Stimulated activated CD8-positive, alpha-beta memory T cell treated with anti-CD3 and anti-CD28 coated beads, Interleukin-4, amount 100 ng/mL, for 1 hour (primary cell): Measurements from ENCODE around the gene WT1.
"Not testable (repeated sequence)": the region's sequence is repeated elsewhere in the genome, so short reads cannot be mapped to it uniquely, and the experiment has no call there.

Experiments
- DNase-seq, 2 donors: peaks; one replicate each; pipeline ENCODE4 v3.0.0-alpha.2; 2020; ENCODE audit warnings: low read depth in 2 of 2, low spot score in 1 of 2

WT1 gene

DNA sequence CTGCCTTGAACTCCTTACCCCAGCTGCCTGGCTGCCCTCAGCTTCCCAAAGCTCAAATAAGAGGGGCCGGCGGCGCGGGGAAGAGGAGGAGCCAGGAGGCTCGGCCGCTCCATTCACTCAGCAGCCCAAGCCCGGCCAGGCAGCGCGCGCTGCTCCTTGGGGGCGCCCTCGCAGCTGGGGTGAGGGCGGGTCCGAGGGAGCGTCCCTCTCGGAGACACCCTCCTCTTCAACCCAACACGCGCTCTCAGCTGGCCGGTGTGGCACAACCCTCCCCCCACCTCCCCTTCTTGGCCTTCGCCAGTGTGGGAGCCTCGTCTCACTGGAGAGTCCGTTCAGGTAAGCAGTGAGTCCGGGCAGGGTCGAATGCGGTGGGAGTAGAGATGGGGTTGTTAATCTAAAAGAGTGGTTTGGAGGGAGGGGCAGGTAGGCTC lies at the start of gene WT1:
Gene WT1, minus strand, starts transcription at position 29 of the 431 bp plus-strand sequence.
- no peak for DNase-seq

DNA sequence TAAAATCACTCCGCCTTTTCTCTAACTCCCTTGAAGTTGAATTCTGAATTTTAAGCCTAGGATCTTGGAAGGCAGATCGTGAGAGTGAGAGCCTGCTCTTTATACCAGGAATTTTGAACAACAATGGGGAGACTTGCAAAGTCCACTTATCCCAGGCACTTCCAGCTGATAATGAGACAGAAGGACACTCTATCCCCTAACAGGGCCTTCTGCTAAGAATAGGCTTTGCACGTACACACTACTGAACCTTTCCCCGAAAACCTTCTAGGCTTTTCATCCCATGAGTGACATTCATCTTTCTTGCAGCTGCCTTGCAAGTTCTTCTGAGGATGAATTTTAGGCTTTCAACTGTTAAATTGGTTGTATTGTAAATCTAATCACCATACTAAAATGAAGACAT lies 44.0 kb upstream of the WT1 start:
- no peak for DNase-seq

DNA sequence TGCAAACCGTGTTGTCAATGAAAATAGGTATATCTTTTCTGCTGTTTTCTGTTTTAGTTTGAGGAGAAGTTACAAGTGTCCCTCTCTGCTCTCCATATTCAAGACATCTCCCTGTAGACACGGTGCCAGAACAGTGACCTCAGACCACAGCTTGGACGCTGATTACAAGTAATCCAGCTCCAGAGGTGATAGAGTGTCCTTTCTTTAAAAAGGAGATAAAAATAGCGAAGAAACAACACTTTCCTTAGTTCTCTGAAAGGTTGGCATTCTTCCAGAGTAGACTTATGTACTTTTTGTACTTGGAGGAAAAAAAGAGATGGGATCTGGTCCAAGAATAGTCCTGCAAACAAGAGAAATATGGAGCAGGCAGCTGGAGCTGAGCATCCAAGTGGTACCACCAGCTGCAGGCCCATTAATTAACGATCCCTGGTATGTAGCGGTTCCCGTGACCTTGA lies 43.0 kb upstream of the WT1 start:
- no peak for DNase-seq

DNA sequence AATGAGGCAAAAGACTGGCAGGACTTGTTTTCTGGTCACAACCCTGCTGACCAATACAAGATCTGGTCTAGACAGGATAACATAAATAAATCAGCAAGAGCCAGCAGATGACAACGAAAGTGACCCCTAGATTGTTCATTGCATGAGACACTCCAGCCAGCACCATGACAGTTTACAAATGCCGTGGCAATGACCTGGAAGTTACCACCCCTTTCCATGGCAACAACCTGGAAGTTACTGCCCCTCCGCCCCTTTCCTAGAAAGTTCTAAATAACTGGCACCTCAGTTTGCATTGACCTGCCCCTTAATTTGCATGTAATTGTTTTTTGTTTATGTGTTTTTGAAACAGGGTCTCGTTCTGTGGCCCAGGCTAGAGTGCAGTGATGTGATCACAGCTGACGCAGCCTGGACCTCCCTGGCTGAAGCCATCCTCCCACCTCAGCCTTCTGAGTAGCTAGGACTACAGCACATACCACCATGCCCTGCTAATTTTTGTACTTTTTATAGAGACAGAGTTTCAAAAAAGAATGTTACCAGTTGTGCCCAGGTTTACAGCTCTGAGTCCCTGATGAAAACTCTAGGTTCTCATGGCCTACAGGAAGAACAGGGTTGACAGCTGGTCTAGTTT lies 38.1 kb upstream of the WT1 start:
- DNase-seq: no peak

DNA sequence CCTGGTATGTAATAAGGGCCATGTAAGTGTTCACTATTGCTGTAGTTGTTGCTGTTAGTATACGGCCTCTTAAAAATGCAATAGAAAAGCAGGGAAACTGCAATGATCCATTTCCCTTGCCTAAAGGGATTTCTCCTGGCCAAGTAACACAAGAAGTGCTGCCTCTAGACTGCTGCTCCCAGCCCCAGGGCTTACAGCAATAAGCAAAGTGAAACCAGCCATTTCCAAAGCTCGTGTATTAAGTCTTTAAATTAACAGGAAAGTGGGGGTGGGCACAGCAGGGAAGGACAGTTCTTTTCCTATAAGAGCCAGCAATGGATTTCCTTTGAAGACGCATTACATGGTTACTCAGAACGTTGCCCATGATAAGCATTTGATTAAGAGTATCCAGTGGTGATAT lies 36.9 kb upstream of the WT1 start:
- no peak for DNase-seq

DNA sequence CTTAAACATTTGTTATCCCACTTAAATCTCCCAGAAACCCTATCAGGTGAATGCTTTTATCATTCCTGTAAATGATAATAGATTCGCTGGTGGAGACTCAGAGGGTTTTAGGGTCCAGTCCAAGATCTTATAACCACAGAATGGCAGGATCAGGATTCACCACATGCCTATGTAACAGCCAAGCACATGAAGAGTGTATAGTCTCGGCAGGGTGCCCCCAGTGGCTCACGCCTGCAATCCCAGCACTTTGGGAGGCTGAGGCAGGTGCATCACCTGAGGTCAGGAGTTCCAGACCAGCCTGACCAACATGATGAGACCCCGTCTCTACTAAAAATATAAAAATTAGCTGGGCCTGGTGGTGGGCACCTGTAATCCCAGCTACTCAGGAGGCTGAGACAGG lies 36.2 kb upstream of the WT1 start:
- not testable (repeated sequence) for DNase-seq

DNA sequence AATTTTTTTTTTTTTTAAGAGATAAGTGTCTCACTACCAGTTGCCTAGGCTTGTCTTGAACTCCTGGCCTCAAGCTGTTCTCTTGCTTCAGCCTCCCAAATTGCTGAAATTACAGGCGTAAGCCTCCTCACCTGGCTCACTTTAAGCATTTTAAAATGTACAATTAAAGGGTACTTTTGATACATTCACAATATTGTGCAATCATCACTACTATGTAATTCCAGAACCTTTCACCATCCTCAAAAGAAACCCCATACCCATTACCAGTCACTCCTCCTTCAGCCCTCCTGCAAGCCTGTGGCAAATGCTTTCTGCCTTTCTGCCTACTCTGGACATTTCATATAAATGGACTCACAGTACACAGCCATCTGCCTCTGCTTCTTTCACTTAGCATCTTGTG lies 34.5 kb upstream of the WT1 start:
- no peak for DNase-seq

DNA sequence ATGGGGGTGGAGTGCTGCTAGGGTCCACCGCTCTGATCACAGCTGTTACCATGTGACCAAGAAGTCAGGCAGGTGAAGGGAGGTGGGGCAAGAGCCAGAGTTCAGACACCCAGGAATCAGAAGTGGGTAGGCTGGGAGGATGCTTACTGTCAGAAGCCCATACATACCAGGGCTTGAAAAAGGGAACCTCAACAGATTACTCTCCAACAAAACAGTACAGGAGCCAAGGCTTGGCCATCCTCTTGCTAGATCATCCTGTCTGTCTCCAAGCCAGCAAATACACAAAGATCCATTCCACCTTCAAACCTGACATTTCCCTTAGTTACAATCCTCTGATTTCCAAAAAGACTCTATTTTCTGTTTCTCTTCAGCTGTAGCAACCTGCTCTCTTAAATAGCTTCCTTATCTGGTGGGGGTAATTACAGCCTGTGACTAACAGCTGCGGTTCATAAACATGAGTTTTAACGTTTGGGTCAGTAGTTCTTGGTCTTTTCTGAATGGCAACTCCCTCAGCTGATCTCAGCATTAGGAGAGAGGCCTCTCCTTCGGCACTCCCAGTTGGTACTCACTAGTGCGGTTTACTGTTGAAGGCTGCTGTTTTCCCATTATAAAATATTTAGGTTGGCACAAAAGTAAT lies 31.1 kb upstream of the WT1 start:
- no peak for DNase-seq

DNA sequence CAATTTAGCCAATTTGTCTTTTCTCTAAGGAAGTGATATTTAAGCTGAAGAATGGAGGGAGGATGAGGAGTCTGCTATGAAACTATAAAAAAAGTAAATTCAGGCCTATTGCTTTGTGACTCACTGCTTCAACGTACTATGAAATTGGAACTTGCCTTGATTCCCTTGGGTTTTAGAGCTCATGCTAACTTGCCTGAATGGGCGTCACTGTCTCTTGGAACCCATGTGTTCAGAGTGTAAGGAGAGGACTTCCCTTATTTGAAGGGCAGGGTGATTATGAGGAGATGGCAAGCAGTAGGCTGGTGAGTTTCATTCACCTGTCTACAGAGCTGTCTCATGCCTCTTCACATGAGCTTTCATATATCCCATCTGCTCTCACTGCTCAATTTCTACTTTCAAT lies 28.7 kb upstream of the WT1 start:
- no peak for DNase-seq

DNA sequence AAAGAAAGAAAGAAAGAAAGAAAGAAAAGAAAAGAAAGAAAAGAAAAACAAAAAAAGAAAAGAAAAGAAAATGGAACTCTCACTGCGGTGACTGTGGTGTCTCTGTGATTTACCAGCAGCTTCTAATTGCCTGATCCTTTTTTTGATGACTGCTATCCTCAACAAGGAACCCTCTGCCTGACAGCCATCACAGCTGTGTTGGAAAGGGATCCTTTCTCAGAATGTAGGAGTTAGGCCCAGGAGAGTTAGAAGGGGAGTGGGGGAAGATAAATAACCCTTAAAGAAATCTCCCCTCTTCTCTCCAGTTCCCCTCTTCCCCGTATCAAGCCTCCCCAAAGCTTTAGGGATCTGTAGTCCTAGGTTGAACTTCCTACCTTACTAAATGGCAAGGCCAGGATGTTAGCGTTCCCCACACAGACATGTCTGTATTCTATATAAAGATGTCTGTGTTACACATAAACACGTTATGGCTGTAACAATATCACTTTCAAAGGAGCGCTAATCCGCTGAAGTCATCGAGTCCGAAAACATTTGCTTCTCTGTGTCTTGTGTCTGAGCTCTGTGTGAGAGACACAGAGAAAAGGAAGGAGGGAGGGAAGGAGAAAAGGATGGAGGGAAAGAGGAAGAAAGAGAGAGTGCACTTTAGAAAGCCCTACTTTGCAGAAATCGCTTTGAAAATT lies 26.8 kb upstream of the WT1 start:
- no peak for DNase-seq

DNA sequence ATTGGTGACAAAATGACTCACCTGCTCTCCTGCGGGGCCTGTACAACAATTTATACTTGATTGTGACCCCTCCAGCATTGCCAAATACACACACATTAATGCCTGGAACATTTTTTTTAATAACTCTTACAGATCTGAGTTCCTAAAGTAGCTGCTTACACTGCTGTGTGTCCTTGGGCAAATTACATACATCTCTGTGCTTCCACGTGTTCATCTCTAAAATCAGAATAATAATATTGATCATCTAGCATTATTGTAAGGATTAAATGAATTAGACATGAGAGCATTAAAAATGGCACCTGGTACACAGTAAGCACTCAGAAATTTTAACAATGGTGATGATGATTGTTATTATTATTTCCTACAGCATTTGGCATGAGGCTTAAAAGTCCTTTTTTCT lies 21.5 kb upstream of the WT1 start:
- no peak for DNase-seq

DNA sequence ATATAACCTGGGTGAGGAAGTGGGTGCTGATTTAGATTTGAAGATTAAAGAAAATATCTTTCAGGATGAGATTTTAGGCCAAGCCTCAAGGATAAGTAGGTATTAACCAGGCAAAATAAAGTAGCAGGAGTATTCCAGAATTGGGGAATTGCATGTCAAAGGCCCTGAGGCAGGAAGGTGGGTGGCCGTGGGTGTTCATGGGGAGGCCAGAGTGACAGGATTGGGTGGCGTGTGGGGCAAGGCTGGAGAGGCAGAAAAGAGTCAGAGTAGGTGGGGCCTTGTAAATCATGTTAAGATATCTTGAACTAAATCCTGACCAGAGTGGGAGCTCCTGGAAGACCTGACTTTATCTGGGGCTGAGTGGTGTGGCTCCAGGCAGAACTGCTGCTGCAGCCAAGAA lies 19.7 kb upstream of the WT1 start:
- no peak for DNase-seq

DNA sequence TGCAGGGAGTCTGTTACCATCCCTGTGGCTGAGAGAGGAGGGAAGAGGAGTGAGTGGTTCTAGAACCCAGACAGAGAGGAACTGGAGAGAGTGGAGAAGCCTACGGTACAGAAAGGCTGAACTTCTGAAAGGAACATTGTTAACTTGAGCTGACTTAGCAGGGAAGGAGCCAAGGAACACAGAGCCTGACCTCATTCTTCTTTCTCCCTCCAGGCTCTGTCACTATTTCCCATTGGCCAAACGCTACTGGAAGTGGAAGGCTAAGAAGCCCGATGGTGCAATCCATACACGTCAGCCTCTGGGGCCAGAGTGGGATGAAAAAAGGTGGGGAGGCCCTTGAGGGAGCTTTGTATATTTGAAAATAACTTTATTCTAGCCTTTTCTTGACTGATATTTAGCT lies 16.5 kb upstream of the WT1 start:
- DNase-seq: no peak

DNA sequence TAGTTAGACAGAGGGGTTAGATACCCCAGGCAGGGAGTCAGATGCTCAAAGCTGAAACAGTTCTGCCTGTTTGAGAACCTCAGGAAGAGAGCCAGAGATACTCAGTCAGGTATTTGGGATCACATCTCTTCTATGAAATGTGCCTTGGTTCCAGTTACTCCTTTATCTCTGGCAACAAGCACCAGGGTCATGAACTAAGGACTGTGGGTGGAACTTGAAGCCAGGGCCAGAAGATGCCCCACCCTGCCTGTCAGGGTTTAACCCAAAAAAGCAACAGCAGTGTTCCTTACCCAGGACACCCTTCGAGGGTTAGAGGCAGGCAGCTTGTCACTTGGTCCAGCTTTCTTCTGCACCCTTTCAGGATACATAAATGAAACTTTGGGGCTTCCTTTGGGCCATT lies 15.0 kb upstream of the WT1 start:
- no peak for DNase-seq

DNA sequence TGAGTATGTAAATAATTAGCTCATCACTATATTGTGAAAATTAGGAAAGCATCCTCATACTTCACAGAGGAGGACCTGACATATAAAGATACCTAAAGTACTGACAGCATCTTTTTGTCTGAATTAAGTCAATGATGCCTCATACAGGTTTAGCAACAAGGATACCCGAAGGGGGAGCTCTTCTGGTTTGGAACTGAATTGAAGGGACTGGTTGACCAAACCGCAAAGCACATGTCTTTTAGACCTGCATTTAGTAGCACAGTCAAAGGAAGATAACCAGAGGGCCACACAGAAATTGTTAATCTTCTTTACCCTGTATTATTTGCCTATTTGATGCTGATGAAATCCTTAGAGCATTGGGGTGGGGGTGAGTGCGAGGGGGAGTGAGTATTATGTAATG lies 12.9 kb upstream of the WT1 start:
- no peak for DNase-seq

DNA sequence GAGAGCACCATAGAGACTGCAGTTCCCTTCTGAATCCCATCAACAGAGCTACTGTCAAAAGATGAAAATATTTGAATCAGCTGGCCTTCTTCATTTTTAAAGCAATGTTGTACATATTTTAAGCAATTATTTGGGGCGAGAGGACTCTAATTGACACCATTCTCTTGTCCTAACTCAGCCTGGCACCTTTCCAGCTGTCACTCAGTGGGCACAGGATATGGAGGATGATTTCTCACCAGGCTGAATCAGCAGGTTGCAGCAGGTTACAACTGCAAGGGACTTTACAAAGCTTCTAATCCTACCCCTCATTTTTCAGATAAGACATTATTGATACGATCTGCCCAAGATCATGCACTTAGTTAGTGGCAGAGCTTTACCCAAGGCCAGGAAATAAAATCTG lies 11.9 kb upstream of the WT1 start:
- DNase-seq: no peak

DNA sequence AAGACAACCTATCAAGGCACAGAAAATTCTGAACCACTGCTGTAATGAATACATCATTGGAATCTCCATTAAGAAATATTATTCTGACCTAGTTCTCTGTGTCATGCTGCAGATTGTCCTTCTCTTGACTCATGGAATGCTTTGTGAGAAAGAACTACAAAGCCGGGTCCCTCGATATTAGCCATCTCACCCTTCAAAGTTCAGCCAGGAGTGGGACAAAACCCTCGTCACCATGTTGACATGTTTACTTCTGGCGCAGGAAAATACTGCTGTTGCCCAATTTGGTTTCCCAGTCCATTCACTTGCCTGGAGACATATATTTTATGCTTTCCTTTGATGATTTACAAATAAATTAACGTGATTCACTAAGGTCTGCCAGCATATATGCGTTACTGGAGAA lies 10.9 kb upstream of the WT1 start:
- no peak for DNase-seq

DNA sequence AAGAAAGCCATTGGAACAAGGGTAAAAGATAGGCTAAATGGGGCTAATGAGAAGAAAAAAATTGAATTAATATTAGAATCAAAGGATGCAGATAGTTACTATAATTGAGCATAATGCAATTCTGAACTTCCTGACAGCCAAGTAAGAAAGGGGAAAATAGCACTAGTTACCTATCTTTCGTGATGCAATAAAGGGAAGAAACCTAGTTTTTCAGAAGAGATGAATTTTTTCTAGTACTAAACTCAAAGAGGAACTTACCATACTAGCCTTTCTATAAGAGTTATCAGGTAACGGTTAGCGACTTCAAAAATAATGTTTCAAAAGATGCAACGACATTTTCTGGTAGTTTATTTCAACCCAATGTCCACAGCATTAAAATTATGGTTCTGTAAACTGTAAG lies 8.8 kb upstream of the WT1 start:
- no peak for DNase-seq

DNA sequence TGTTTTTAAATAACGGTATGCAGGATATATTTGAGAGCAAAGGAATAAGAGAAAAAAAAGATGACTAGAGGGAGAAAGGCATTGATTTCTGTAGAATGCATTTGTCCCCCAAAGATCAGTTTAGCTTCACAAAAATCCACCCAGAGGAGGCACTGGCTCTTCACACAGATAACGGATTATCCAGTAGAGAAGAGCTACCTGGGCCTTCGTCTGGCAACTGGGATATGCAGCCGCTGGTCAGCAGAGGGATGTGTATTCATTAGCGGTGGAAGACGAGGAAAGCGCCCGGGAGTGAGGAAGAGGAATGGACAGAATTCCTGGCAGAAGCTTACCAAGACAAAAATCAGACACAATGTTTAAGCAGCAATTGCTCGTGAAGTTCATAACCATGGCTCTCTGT lies 5.6 kb upstream of the WT1 start:
- DNase-seq: no peak

DNA sequence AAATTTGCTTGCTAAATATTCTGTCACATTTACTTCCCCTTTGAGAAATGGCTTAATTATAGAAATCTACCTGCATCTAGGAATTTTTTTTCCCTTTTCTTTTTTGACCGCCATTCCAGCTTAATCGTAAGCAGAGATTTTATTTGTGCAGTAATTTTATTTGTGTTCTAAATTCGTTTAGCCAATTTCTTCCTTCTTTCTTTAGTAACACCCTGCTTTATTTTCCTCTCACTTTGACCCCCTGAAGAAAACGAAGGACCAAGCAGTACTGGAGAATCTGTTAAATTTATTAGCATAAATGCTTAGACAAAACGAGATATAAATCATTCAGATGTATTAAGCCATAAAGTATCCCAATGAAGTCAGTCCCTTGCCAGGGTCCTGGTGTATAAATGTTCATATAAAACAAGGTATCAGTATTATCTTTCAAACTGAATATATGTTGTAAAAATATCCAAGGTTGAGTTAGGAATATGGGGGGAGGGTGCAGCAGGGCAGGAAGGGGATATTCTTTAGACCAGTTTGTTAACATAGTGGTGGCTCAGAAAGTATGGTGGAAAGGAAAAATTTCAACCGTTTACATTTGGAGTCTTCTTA lies 5.1 kb upstream of the WT1 start:
- no peak for DNase-seq

DNA sequence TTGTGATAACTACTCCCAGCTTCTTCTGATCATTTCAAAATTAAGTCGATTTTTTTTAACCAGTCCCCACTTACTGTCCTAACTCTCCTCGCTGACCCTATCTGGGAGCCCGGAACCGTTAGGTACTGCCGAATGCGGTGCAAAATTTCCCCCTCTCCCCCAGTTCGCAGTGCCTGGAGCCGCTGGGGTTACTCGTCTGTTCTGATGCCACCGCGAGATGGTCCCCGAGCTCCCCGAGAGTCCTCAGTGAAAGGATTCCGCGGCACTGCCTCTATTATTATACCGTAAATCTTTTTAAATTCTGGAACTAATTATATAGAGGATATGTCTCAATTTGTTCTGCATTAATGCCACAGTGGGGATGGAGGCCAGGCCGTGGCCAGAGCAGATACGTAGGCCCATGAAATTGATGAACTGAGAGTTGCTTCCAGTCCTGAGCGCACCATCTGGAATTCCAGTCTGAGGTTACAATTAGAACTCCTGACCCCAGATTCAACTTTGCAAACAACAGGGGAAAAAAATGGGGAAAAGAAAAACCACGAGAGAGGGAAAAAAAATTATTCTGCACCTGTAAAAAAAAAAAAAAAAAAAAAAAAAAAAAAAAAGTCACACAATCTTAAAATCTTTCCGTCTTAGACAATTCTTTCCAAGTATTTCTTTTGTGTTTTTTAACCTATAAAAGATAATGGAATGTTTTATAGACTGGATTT lies 4.3 kb upstream of the WT1 start:
- no peak for DNase-seq
